GM23338 (cell line): Measurements from ENCODE around the gene MEI4. TPM values are rescaled to one million over a fixed set of nuclear protein-coding genes. Genes with fewer than 3 reads are reported as not detected.

Experiments
- ATAC-seq: fragments of 200-7000 bp; cut with Tn5 transposase; 3 replicates; pipeline ENCODE4 v1.9.1; 2020
- DNase-seq: peaks from one replicate; pipeline ENCODE4 v3.0.0-alpha.2; 2015; ENCODE audit warnings: low spot score
- H2AFZ ChIP-seq: fragments of 200-600 bp; sonication (generic); 2 replicates; pipeline ENCODE4 v1.8.0; 2016; ENCODE audit warnings: antibody characterized with exemption, mild to moderate bottlenecking, moderate library complexity
- H3F3A ChIP-seq: fragments of 200-600 bp; sonication (generic); replicated peaks from 2 replicates; pipeline ENCODE4 v1.8.0; 2017; ENCODE audit warnings: antibody characterized with exemption, mixed run types, low read depth
- H3K27ac ChIP-seq: fragments of 200-600 bp; sonication (generic); 2 replicates; pipeline ENCODE4 v1.6.1; 2016; ENCODE audit warnings: low read depth
- H3K27me3 ChIP-seq: fragments of 200-600 bp; sonication (generic); 2 replicates; pipeline ENCODE4 v1.8.0; 2016; ENCODE audit warnings: mild to moderate bottlenecking, mixed run types, moderate library complexity; ENCODE audit not compliant: insufficient read depth
- H3K36me3 ChIP-seq: fragments of 200-600 bp; sonication (generic); 2 replicates; pipeline ENCODE4 v1.8.0; 2016; ENCODE audit warnings: mild to moderate bottlenecking; ENCODE audit not compliant: insufficient read depth
- H3K4me1 ChIP-seq: fragments of 200-600 bp; sonication (generic); 2 replicates; pipeline ENCODE4 v1.8.0; 2016; ENCODE audit warnings: mild to moderate bottlenecking, moderate library complexity; ENCODE audit not compliant: insufficient read depth
- H3K4me2 ChIP-seq: fragments of 200-600 bp; sonication (generic); 2 replicates; pipeline ENCODE4 v1.7.1; 2017; ENCODE audit warnings: mixed run types
- H3K4me3 ChIP-seq: fragments of 200-600 bp; sonication (generic); 2 replicates; pipeline ENCODE4 v1.6.1; 2016; ENCODE audit warnings: mixed run types
- H3K79me2 ChIP-seq: fragments of 200-600 bp; sonication (generic); replicated peaks from 2 replicates; pipeline ENCODE4 v1.8.0; 2017; ENCODE audit warnings: mild to moderate bottlenecking; ENCODE audit not compliant: insufficient read depth
- H3K9me2 ChIP-seq: fragments of 200-600 bp; sonication (generic); 2 replicates; pipeline ENCODE4 v1.8.0; 2017; ENCODE audit not compliant: insufficient read depth
- H4K20me1 ChIP-seq: fragments of 200-600 bp; sonication (generic); replicated peaks from 2 replicates; pipeline ENCODE4 v1.8.0; 2017; ENCODE audit warnings: mild to moderate bottlenecking; ENCODE audit not compliant: insufficient read depth
- H3K27ac Mint-ChIP-seq: 2 replicates; pipeline ENCODE4 v1.8.0; 2020; ENCODE audit warnings: inconsistent platforms, mild to moderate bottlenecking, moderate library complexity, mixed read lengths
- H3K27me3 Mint-ChIP-seq: 3 replicates; pipeline ENCODE4 v1.8.0; 2022; ENCODE audit warnings: low read depth, mild to moderate bottlenecking, moderate library complexity, mixed read lengths, inconsistent platforms; ENCODE audit not compliant: insufficient read depth, poor library complexity
- H3K36me3 Mint-ChIP-seq: 3 replicates; pipeline ENCODE4 v1.8.0; 2021; ENCODE audit warnings: low read depth, mild to moderate bottlenecking, inconsistent platforms, moderate library complexity, mixed read lengths
- H3K4me1 Mint-ChIP-seq: 3 replicates; pipeline ENCODE4 v1.8.0; 2020; ENCODE audit warnings: mild to moderate bottlenecking, inconsistent platforms, mixed read lengths
- H3K4me3 Mint-ChIP-seq: 3 replicates; pipeline ENCODE4 v1.8.0; 2021; ENCODE audit warnings: moderate library complexity, mild to moderate bottlenecking, inconsistent platforms, mixed read lengths
- H3K9me3 Mint-ChIP-seq: 3 replicates; pipeline ENCODE4 v1.8.0; 2020; ENCODE audit warnings: moderate library complexity, mild to moderate bottlenecking, inconsistent platforms, mixed read lengths
- CREB1 ChIP-seq: fragments of 250-450 bp; sonication (Bioruptor Pico); IDR thresholded peaks from 2 replicates; pipeline ENCODE4 v1.5.0; 2020; ENCODE audit warnings: low read depth, mild to moderate bottlenecking, moderate library complexity
- CTCF ChIP-seq, 2 experiments: fragments of 200-600 bp in 1 of 2; sonication (generic) in 1 of 2; conservative IDR thresholded peaks; 2 replicates each; pipeline versions ENCODE4 v1.5.1 to v1.6.1; 2016 to 2017; ENCODE audit warnings: antibody characterized with exemption in 2 of 2, low read depth in 2 of 2, mild to moderate bottlenecking in 2 of 2, moderate library complexity in 1 of 2
- ETS1 ChIP-seq: IDR thresholded peaks from 2 replicates; pipeline ENCODE4 v1.6.1; 2016; ENCODE audit warnings: antibody characterized with exemption
- EZH2 ChIP-seq: fragments of 200-600 bp; sonication (generic); IDR thresholded peaks from one replicate; pipeline ENCODE4 v1.8.0; 2017; ENCODE audit warnings: antibody characterized with exemption, mild to moderate bottlenecking, low read depth; ENCODE audit not compliant: unreplicated experiment
- EZH2phosphoT487 ChIP-seq: fragments of 200-600 bp; sonication (generic); IDR thresholded peaks from one replicate; pipeline ENCODE4 v1.8.1; 2018; ENCODE audit warnings: antibody characterized with exemption; ENCODE audit not compliant: unreplicated experiment
- JUNB ChIP-seq: IDR thresholded peaks from one replicate; pipeline ENCODE4 v1.6.1; 2016; ENCODE audit warnings: antibody characterized with exemption; ENCODE audit not compliant: unreplicated experiment
- NANOG ChIP-seq: IDR thresholded peaks from 2 replicates; pipeline ENCODE4 v1.6.1; 2016; ENCODE audit warnings: antibody characterized with exemption, borderline replicate concordance
- POLR2AphosphoS5 ChIP-seq: IDR thresholded peaks from 2 replicates; pipeline ENCODE4 v1.6.1; 2016; ENCODE audit warnings: antibody characterized with exemption, low read depth
- STAT1 ChIP-seq: IDR thresholded peaks from one replicate; pipeline ENCODE4 v1.6.1; 2016; ENCODE audit warnings: antibody characterized with exemption; ENCODE audit not compliant: unreplicated experiment
- ZNF114 ChIP-seq: fragments of 250-450 bp; sonication (Bioruptor Pico); IDR thresholded peaks from 2 replicates; pipeline ENCODE4 v1.5.0; 2020; ENCODE audit warnings: mild to moderate bottlenecking, moderate library complexity
- ZNF331 ChIP-seq: fragments of 250-450 bp; sonication (Bioruptor Pico); IDR thresholded peaks from 2 replicates; pipeline ENCODE4 v1.5.0; 2020; ENCODE audit warnings: low read depth, mild to moderate bottlenecking, moderate library complexity
- polyA plus RNA-seq: library from polyadenylated mRNA; unstranded; fragments of >200 nt; fragmentation: Nextera tagmentation; extraction: Ambion mirVana; gene quantifications from 2 replicates; pipeline ENCODE4 v1.2.1, GENCODE V29; 2016
- total RNA-seq: library from RNA; depleted of rRNA; stranded (reverse); fragments of >200 nt; shearing (Covaris generic); gene quantifications from 2 replicates; pipeline ENCODE4 v1.2.3, GENCODE V29; 2014
- TF ChIP-seq, protein P1 (sequence below): IDR thresholded peaks from one replicate; pipeline ENCODE4 v1.6.1; 2018; ENCODE audit warnings: antibody characterized with exemption; ENCODE audit not compliant: unreplicated experiment
- TF ChIP-seq, protein P2 (sequence below): fragments of 250-450 bp; sonication (Bioruptor Pico); IDR thresholded peaks from 2 replicates; pipeline ENCODE4 v1.5.0; 2020; ENCODE audit warnings: mild to moderate bottlenecking, moderate library complexity

MEI4 gene
- total and polyA plus RNA-seq, 2 experiments from 2014 or later: 0.23 to 0.63 TPM

GRCh38 chr6:77815531-77815930 lies 162.7 kb downstream of the MEI4 start:
- no peaks in the 10 kb centered on the region for H3K36me3 Mint-ChIP-seq
- no peaks in the 10 kb centered on the region for H3K9me2 ChIP-seq
- DNase-seq (no peak), ATAC-seq (no peak)
- no peaks in the 10 kb centered on the region for H3K79me2 ChIP-seq
- H3K27ac Mint-ChIP-seq: no peak overlapping the region
- H3K4me2 ChIP-seq: no peak overlapping the region
- TF ChIP-seq ETS1: no peak
- no peak for TF ChIP-seq ZNF331 (CRISPR knock-in tag)
- TF ChIP-seq, protein P1, sequence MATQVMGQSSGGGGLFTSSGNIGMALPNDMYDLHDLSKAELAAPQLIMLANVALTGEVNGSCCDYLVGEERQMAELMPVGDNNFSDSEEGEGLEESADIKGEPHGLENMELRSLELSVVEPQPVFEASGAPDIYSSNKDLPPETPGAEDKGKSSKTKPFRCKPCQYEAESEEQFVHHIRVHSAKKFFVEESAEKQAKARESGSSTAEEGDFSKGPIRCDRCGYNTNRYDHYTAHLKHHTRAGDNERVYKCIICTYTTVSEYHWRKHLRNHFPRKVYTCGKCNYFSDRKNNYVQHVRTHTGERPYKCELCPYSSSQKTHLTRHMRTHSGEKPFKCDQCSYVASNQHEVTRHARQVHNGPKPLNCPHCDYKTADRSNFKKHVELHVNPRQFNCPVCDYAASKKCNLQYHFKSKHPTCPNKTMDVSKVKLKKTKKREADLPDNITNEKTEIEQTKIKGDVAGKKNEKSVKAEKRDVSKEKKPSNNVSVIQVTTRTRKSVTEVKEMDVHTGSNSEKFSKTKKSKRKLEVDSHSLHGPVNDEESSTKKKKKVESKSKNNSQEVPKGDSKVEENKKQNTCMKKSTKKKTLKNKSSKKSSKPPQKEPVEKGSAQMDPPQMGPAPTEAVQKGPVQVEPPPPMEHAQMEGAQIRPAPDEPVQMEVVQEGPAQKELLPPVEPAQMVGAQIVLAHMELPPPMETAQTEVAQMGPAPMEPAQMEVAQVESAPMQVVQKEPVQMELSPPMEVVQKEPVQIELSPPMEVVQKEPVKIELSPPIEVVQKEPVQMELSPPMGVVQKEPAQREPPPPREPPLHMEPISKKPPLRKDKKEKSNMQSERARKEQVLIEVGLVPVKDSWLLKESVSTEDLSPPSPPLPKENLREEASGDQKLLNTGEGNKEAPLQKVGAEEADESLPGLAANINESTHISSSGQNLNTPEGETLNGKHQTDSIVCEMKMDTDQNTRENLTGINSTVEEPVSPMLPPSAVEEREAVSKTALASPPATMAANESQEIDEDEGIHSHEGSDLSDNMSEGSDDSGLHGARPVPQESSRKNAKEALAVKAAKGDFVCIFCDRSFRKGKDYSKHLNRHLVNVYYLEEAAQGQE: no peak
- TF ChIP-seq CTCF (conservative IDR thresholded peaks at IDR 0.05; ENCODE audit: low read depth in 2 of 2): no peak
- TF ChIP-seq EZH2phosphoT487: no peak
- no peak for TF ChIP-seq CREB1 (CRISPR knock-in tag)
- TF ChIP-seq STAT1: no peak
- no peak for TF ChIP-seq ZNF114 (CRISPR knock-in tag)
- TF ChIP-seq, protein P2, sequence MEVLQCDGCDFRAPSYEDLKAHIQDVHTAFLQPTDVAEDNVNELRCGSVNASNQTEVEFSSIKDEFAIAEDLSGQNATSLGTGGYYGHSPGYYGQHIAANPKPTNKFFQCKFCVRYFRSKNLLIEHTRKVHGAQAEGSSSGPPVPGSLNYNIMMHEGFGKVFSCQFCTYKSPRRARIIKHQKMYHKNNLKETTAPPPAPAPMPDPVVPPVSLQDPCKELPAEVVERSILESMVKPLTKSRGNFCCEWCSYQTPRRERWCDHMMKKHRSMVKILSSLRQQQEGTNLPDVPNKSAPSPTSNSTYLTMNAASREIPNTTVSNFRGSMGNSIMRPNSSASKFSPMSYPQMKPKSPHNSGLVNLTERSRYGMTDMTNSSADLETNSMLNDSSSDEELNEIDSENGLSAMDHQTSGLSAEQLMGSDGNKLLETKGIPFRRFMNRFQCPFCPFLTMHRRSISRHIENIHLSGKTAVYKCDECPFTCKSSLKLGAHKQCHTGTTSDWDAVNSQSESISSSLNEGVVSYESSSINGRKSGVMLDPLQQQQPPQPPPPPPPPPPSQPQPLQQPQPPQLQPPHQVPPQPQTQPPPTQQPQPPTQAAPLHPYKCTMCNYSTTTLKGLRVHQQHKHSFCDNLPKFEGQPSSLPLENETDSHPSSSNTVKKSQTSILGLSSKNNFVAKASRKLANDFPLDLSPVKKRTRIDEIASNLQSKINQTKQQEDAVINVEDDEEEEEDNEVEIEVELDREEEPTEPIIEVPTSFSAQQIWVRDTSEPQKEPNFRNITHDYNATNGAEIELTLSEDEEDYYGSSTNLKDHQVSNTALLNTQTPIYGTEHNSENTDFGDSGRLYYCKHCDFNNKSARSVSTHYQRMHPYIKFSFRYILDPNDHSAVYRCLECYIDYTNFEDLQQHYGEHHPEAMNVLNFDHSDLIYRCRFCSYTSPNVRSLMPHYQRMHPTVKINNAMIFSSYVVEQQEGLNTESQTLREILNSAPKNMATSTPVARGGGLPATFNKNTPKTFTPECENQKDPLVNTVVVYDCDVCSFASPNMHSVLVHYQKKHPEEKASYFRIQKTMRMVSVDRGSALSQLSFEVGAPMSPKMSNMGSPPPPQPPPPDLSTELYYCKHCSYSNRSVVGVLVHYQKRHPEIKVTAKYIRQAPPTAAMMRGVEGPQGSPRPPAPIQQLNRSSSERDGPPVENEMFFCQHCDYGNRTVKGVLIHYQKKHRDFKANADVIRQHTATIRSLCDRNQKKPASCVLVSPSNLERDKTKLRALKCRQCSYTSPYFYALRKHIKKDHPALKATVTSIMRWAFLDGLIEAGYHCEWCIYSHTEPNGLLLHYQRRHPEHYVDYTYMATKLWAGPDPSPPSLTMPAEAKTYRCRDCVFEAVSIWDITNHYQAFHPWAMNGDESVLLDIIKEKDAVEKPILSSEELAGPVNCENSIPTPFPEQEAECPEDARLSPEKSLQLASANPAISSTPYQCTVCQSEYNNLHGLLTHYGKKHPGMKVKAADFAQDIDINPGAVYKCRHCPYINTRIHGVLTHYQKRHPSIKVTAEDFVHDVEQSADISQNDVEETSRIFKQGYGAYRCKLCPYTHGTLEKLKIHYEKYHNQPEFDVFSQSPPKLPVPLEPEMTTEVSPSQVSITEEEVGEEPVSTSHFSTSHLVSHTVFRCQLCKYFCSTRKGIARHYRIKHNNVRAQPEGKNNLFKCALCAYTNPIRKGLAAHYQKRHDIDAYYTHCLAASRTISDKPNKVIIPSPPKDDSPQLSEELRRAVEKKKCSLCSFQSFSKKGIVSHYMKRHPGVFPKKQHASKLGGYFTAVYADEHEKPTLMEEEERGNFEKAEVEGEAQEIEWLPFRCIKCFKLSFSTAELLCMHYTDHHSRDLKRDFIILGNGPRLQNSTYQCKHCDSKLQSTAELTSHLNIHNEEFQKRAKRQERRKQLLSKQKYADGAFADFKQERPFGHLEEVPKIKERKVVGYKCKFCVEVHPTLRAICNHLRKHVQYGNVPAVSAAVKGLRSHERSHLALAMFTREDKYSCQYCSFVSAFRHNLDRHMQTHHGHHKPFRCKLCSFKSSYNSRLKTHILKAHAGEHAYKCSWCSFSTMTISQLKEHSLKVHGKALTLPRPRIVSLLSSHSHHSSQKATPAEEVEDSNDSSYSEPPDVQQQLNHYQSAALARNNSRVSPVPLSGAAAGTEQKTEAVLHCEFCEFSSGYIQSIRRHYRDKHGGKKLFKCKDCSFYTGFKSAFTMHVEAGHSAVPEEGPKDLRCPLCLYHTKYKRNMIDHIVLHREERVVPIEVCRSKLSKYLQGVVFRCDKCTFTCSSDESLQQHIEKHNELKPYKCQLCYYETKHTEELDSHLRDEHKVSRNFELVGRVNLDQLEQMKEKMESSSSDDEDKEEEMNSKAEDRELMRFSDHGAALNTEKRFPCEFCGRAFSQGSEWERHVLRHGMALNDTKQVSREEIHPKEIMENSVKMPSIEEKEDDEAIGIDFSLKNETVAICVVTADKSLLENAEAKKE (CRISPR knock-in tag): no peak
- no peak for TF ChIP-seq NANOG
- no peak for TF ChIP-seq EZH2
- TF ChIP-seq POLR2AphosphoS5: no peak
- TF ChIP-seq JUNB: no peak
- no peaks in the 10 kb centered on the region for H3F3A ChIP-seq
- H3K4me1 ChIP-seq: no peaks in the 10 kb centered on the region
- H4K20me1 ChIP-seq: no peaks in the 10 kb centered on the region
- H2AFZ ChIP-seq: no peak overlapping the region
- H3K27ac ChIP-seq: no peak overlapping the region
- no peaks in the 10 kb centered on the region for H3K27me3 Mint-ChIP-seq
- H3K27me3 ChIP-seq: no peaks in the 10 kb centered on the region
- no peaks in the 10 kb centered on the region for H3K9me3 Mint-ChIP-seq
- no peaks in the 10 kb centered on the region for H3K36me3 ChIP-seq
- no peak overlapping the region for H3K4me3 Mint-ChIP-seq
- H3K4me1 Mint-ChIP-seq: peaks cover 6% of the 10 kb centered on the region; the same call in 1 of the 3 replicates
- no peak overlapping the region for H3K4me3 ChIP-seq
